ENCODE data around the gene G3BP1. TPM values are rescaled to one million over a fixed set of nuclear protein-coding genes. Genes with fewer than 3 reads are reported as not detected.
"Not testable (repeated sequence)": the region's sequence is repeated elsewhere in the genome, so short reads cannot be mapped to it uniquely, and the experiment has no call there.

The G3BP1 gene
- total RNA-seq: 10 to 100 TPM; 63.7 to 67.7 (median 65.8) TPM

- Histone ChIP-seq H3K4me3 (peak within 1 kb of the TSS; percentile 70 to 91 (median 90)), H3K27me3 (no peaks in the 10 kb centered on the region), H3K9me3 (no peaks in the 10 kb centered on the region), H3K27ac (peak within 1 kb of the TSS; percentile 93 to 97 (median 97)), H3K36me3 (no peaks in the 10 kb centered on the region), H3K4me1 (peaks cover 0 to 35% (median 5%) of the 10 kb centered on the region in 4 donors)
- peak; percentile 99 to 100 (median 99) for DNase-seq
- TF ChIP-seq, protein P1, sequence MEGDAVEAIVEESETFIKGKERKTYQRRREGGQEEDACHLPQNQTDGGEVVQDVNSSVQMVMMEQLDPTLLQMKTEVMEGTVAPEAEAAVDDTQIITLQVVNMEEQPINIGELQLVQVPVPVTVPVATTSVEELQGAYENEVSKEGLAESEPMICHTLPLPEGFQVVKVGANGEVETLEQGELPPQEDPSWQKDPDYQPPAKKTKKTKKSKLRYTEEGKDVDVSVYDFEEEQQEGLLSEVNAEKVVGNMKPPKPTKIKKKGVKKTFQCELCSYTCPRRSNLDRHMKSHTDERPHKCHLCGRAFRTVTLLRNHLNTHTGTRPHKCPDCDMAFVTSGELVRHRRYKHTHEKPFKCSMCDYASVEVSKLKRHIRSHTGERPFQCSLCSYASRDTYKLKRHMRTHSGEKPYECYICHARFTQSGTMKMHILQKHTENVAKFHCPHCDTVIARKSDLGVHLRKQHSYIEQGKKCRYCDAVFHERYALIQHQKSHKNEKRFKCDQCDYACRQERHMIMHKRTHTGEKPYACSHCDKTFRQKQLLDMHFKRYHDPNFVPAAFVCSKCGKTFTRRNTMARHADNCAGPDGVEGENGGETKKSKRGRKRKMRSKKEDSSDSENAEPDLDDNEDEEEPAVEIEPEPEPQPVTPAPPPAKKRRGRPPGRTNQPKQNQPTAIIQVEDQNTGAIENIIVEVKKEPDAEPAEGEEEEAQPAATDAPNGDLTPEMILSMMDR (IDR thresholded peaks at IDR 0.05): peak; percentile 34 to 78 (median 54)
- TF ChIP-seq POLR2A (IDR thresholded peaks at IDR 0.05): peak; percentile 96 to 99
Observed at GRCh38 chr5:151771259-151772028, at the start of gene G3BP1. G3BP1 (plus strand) TSS chr5:151771954; CDS start chr5:151786621, 14,667 bp downstream.

GRCh38 chr5:151722546-151722945 lies 49.2 kb upstream of the G3BP1 start:
- no peaks in the 10 kb centered on the region for H3K36me3 ChIP-seq
- H3K4me3 ChIP-seq: no peak overlapping the region
- H3K9me3 ChIP-seq: no peaks in the 10 kb centered on the region
- no peak for DNase-seq
- no peak for TF ChIP-seq POLR2A (IDR thresholded peaks at IDR 0.05)
- TF ChIP-seq, protein P1 (IDR thresholded peaks at IDR 0.05): no peak
- H3K27ac ChIP-seq: no peak overlapping the region
- no peaks in the 10 kb centered on the region for H3K4me1 ChIP-seq
- no peaks in the 10 kb centered on the region for H3K27me3 ChIP-seq

DNA sequence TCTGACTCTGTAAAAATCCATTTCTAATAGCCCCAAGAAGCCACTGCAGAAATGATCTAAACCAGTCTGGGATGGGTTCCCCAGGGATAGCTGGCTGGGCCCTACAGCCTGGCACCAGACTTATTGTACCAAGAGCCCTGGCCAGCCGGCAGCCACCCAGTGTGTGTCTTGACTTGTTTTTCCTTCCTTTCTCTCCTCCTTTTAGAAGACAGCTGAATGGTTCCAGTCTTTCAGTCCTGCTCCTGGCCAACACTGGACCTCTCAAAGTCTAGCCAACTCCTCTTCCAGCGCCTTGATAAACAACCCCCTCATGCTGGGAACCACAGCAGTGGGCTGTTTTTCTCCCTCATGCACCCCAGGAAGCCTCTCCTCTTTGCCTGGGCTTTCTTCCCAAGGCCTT lies 47.4 kb upstream of the G3BP1 start:
- no peak for DNase-seq
- H3K27me3 ChIP-seq: no peaks in the 10 kb centered on the region
- no peak overlapping the region for H3K4me3 ChIP-seq
- no peak for TF ChIP-seq POLR2A (IDR thresholded peaks at IDR 0.05)
- TF ChIP-seq, protein P1 (IDR thresholded peaks at IDR 0.05): no peak
- no peaks in the 10 kb centered on the region for H3K4me1 ChIP-seq
- no peaks in the 10 kb centered on the region for H3K9me3 ChIP-seq
- H3K27ac ChIP-seq: no peak overlapping the region
- H3K36me3 ChIP-seq: no peaks in the 10 kb centered on the region

DNA sequence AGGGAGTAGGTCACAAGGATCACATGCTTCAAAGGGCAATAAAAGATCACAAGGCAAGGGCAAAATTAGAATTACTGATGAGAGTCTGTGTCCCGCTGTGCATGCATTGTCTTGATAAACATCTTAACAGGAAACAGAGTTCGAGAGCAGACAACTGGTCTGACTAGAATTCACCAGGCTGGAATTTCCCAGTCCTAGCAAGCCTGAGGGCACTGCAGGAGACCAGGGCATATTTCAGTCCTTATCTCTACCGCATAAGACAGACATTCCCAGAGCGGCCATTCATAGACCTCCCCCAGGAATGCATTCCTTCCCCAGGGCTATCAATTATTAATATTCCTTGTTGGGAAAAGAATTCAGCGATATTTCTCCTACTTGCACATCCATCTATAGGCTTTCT lies 42.2 kb upstream of the G3BP1 start:
- not testable (repeated sequence) for H3K4me1 ChIP-seq

DNA sequence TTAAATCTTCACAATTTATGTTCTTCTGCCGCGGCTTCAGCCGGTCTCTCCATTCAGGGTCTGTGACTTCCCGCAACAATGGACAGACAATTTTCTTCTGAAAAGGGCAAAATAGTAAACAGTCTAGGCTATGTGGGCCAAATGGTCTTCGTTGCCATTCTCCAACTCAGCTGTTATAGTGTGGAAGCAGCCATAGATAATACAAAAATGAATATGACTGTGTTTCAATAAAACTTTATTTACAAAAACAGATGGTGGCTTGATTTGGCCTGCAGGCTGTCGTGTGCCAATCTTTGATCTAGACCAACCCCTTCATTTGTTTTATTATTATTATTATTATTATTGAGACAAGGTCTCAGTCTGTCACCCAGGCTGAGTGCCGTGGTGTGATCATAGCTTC lies 41.4 kb upstream of the G3BP1 start:
- Histone ChIP-seq H3K27ac (no peak overlapping the region), H3K9me3 (peaks cover 0 to 2% (median 0%) of the 10 kb centered on the region in 4 donors), H3K27me3 (no peaks in the 10 kb centered on the region), H3K36me3 (no peaks in the 10 kb centered on the region), H3K4me3 (no peak overlapping the region), H3K4me1 (no peaks in the 10 kb centered on the region)
- no peak for DNase-seq
- TF ChIP-seq POLR2A (IDR thresholded peaks at IDR 0.05): no peak

More for the DNA sequence above, 42.2 kb upstream of the G3BP1 start:
- not testable (repeated sequence) for H3K36me3 ChIP-seq, H3K27ac ChIP-seq, H3K27me3 ChIP-seq, H3K9me3 ChIP-seq, H3K4me3 ChIP-seq, DNase-seq

- Histone ChIP-seq H3K4me1 (no peaks in the 10 kb centered on the region), H3K36me3 (no peaks in the 10 kb centered on the region), H3K27me3 (no peaks in the 10 kb centered on the region), H3K9me3 (peaks cover 0 to 2% (median 0%) of the 10 kb centered on the region in 4 donors), H3K27ac (no peak overlapping the region), H3K4me3 (no peak overlapping the region)
- TF ChIP-seq POLR2A (IDR thresholded peaks at IDR 0.05): no peak
- TF ChIP-seq, protein P1 (IDR thresholded peaks at IDR 0.05): no peak
- DNase-seq: no peak
Observed at GRCh38 chr5:151733358-151734063, 38.2 kb upstream of the G3BP1 start.

All from Peyer's patch (tissue), 4 donors.